CD14-positive monocyte (primary cell): ENCODE data around the gene ARHGAP18. TPM values are rescaled to one million over a fixed set of nuclear protein-coding genes. Genes with fewer than 3 reads are reported as not detected.

Experiments
- DNase-seq, 3 donors: peaks; one replicate each; pipeline ENCODE4 v3.0.0-alpha.2; 2011 to 2022
- H2AFZ ChIP-seq: 2 replicates; pipeline ENCODE4 v1.6.0; 2012; ENCODE audit warnings: mild to moderate bottlenecking, low read depth, low read length, inconsistent platforms; ENCODE audit not compliant: insufficient read depth, poor library complexity, severe bottlenecking
- H3K27ac ChIP-seq, 2 donors: 1 replicate in 1 of 2; 2 replicates in 1 of 2; pipeline ENCODE4 v1.5.1; 2012 to 2013; ENCODE audit warnings: low read length in 2 of 2, control low read depth in 1 of 2, inconsistent platforms in 1 of 2, low read depth in 1 of 2, mild to moderate bottlenecking in 1 of 2
- H3K27me3 ChIP-seq, 2 donors: one replicate each; pipeline versions ENCODE4 v1.6.0 to v1.6.1; 2011 to 2013; ENCODE audit warnings: low read length in 2 of 2; ENCODE audit not compliant: control insufficient read depth in 2 of 2, insufficient read depth in 2 of 2
- H3K36me3 ChIP-seq, 2 donors: replicated peaks in 1 of 2; 1 replicate in 1 of 2; 2 replicates in 1 of 2; pipeline versions ENCODE4 v1.5.1 to v1.6.1; 2012 to 2013; ENCODE audit warnings: low read length in 2 of 2, control low read depth in 1 of 2, inconsistent platforms in 1 of 2, mild to moderate bottlenecking in 1 of 2; ENCODE audit not compliant: insufficient read depth in 2 of 2, control insufficient read depth in 1 of 2
- H3K4me1 ChIP-seq, 2 donors: 1 replicate in 1 of 2; 2 replicates in 1 of 2; pipeline versions ENCODE4 v1.5.1 to v1.6.1; 2012 to 2013; ENCODE audit warnings: low read length in 2 of 2, control low read depth in 1 of 2, inconsistent platforms in 1 of 2, mild to moderate bottlenecking in 1 of 2, moderate library complexity in 1 of 2; ENCODE audit not compliant: insufficient read depth in 2 of 2, control insufficient read depth in 1 of 2
- H3K4me2 ChIP-seq: replicated peaks from 2 replicates; pipeline ENCODE3; 2012; ENCODE audit warnings: low read length, moderate library complexity, mild to moderate bottlenecking; ENCODE audit not compliant: poor library complexity, severe bottlenecking; ENCODE audit errors: extremely low read depth
- H3K4me3 ChIP-seq, 3 experiments: fragments of 200-600 bp in 1 of 3; sonication (generic) in 1 of 3; replicated peaks in 1 of 3; 1 replicate in 2 of 3; 2 replicates in 1 of 3; pipeline ENCODE4 v1.5.1; 2011 to 2013; ENCODE audit warnings: low read length in 3 of 3, mild to moderate bottlenecking in 3 of 3, control low read depth in 2 of 3, low read depth in 2 of 3, inconsistent platforms in 1 of 3, moderate library complexity in 1 of 3
- H3K79me2 ChIP-seq: 2 replicates; pipeline ENCODE4 v1.6.0; 2012; ENCODE audit warnings: mild to moderate bottlenecking, control low read depth, inconsistent platforms, low read length, moderate library complexity; ENCODE audit not compliant: insufficient read depth
- H3K9ac ChIP-seq: 2 replicates; pipeline ENCODE4 v1.6.0; 2017; ENCODE audit warnings: low read length, mild to moderate bottlenecking; ENCODE audit not compliant: insufficient read depth, poor library complexity, severe bottlenecking
- H3K9me3 ChIP-seq, 2 donors: replicated peaks in 1 of 2; 1 replicate in 1 of 2; 2 replicates in 1 of 2; pipeline versions ENCODE4 v1.5.1 to v1.6.1; 2012 to 2013; ENCODE audit warnings: low read length in 2 of 2, control low read depth in 1 of 2; ENCODE audit not compliant: control insufficient read depth in 1 of 2, insufficient read depth in 1 of 2
- H4K20me1 ChIP-seq: 2 replicates; pipeline ENCODE4 v1.6.0; 2012; ENCODE audit warnings: mild to moderate bottlenecking, low read length, control low read depth, moderate library complexity; ENCODE audit not compliant: insufficient read depth
- H3K27ac Mint-ChIP-seq, 7 donors: one replicate each; pipeline ENCODE4 v1.8.0; 2020; ENCODE audit warnings: mild to moderate bottlenecking in 7 of 7, mixed read lengths in 7 of 7, moderate library complexity in 6 of 7, inconsistent platforms in 2 of 7
- H3K27me3 Mint-ChIP-seq, 3 donors: one replicate each; pipeline ENCODE4 v1.8.0; 2021 to 2022; ENCODE audit warnings: low read depth in 3 of 3, mild to moderate bottlenecking in 3 of 3, mixed read lengths in 3 of 3, moderate library complexity in 3 of 3, inconsistent platforms in 1 of 3
- H3K36me3 Mint-ChIP-seq, 2 donors: one replicate each; pipeline ENCODE4 v1.8.0; 2020; ENCODE audit warnings: mixed read lengths in 2 of 2, inconsistent platforms in 1 of 2, mild to moderate bottlenecking in 1 of 2
- H3K4me1 Mint-ChIP-seq: one replicate; pipeline ENCODE4 v1.8.0; 2020; ENCODE audit warnings: mild to moderate bottlenecking, mixed read lengths
- H3K4me3 Mint-ChIP-seq, 2 donors: one replicate each; pipeline ENCODE4 v1.8.0; 2020; ENCODE audit warnings: mild to moderate bottlenecking in 2 of 2, mixed read lengths in 2 of 2, moderate library complexity in 1 of 2
- H3K9me3 Mint-ChIP-seq, 7 donors: one replicate each; pipeline ENCODE4 v1.8.0; 2020 to 2022; ENCODE audit warnings: mixed read lengths in 7 of 7, mild to moderate bottlenecking in 6 of 7, moderate library complexity in 6 of 7, inconsistent platforms in 2 of 7
- WGBS: methylation state at CpG from one replicate; pipeline ENCODE4 v1.1.5; 2013; ENCODE audit warnings: missing lambda C conversion rate; ENCODE audit not compliant: insufficient coverage; 5-methylcytosine and 5-hydroxymethylcytosine counted together
- intact Hi-C, 2 donors: fragments of 100-400 bp; cut with micrococcal nuclease; formaldehyde crosslinking; loops; one replicate each; pipeline versions ENCODE4 v1.15.0 to v1.15.1; 2023
- polyA plus RNA-seq, 3 donors: library from polyadenylated mRNA; depleted of rRNA in 1 of 3; unstranded in 2 of 3; stranded (reverse) in 1 of 3; fragments of 300-500 nt in 2 of 3; fragments of >200 nt in 1 of 3; fragmentation: Illumina TruSeq in 2 of 3; gene quantifications; 1 replicate in 2 of 3; 2 replicates in 1 of 3; pipeline ENCODE4 v1.2.3, GENCODE V29; 2012 to 2021
- TF ChIP-seq, protein P1 (sequence below): fragments of 200-600 bp; IDR thresholded peaks from one replicate; pipeline ENCODE4 v1.8.0; 2022; ENCODE audit warnings: antibody characterized with exemption, mild to moderate bottlenecking

The ARHGAP18 gene
- polyA plus RNA-seq, 3 donors = 3.7 to 5.6 (median 3.8) TPM

DNA sequence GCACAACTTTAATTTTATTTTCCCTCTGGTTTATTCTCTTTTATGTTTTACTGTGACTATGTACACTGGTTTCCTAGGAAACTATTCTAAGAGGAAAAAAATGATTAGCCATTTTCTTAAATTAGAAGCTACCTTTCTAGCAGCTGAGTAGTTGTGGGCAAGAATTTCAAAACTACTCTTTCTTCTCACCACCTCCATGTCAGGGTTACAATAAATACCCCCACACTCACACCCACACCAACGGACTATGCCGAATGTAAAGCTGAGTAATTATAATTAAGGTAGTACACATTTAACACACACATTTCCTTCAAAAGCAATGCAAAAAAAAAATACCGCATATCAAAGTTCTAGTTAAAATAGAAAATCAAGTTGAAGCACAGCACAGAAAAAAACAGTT lies 78.9 kb downstream of the ARHGAP18 start:
- Histone ChIP-seq H3K36me3 (peaks cover 13 to 38% of the 10 kb centered on the region in 2 donors), H3K27ac (no peak overlapping the region), H3K4me3 (no peak overlapping the region), H4K20me1 (no peaks in the 10 kb centered on the region), H3K9me3 (no peaks in the 10 kb centered on the region), H3K4me2 (no peak overlapping the region), H3K79me2 (no peaks in the 10 kb centered on the region), H3K4me1 (no peaks in the 10 kb centered on the region), H2AFZ (no peak overlapping the region), H3K27me3 (no peaks in the 10 kb centered on the region), H3K9ac (no peak overlapping the region)
- no CpG with 5 or more reads among the region's 3 CpGs for WGBS
- Mint-ChIP-seq H3K27ac (no peak overlapping the region), H3K36me3 (peaks cover 39 to 52% of the 10 kb centered on the region in 2 donors), H3K4me3 (no peak overlapping the region), H3K9me3 (no peaks in the 10 kb centered on the region), H3K27me3 (no peaks in the 10 kb centered on the region), H3K4me1 (no peaks in the 10 kb centered on the region)
- DNase-seq = no peak
- TF ChIP-seq, protein P1, sequence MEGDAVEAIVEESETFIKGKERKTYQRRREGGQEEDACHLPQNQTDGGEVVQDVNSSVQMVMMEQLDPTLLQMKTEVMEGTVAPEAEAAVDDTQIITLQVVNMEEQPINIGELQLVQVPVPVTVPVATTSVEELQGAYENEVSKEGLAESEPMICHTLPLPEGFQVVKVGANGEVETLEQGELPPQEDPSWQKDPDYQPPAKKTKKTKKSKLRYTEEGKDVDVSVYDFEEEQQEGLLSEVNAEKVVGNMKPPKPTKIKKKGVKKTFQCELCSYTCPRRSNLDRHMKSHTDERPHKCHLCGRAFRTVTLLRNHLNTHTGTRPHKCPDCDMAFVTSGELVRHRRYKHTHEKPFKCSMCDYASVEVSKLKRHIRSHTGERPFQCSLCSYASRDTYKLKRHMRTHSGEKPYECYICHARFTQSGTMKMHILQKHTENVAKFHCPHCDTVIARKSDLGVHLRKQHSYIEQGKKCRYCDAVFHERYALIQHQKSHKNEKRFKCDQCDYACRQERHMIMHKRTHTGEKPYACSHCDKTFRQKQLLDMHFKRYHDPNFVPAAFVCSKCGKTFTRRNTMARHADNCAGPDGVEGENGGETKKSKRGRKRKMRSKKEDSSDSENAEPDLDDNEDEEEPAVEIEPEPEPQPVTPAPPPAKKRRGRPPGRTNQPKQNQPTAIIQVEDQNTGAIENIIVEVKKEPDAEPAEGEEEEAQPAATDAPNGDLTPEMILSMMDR = no peak
- intact Hi-C loops = no loop called here

DNA sequence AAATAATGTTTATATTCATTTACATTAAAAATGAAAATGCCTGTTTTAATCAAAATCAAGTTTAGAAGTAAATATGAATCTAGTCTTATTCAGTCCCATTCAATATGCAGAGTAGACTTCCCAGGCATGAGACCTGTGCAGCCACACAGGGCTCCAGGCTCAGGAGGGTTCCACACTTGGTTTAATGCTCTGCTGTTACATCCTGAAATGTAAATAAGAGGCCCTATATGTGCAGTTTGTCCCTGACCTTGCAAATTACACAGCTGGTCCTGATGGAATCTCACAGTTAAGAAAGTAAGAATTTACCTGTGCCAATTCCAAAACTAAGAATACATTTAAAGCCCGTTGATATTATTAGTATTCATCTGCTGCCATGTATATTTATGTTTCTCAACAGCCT lies 79.4 kb downstream of the ARHGAP18 start:
- no CpG with 5 or more reads among the region's 1 CpG for WGBS
- H3K27ac ChIP-seq = no peak overlapping the region
- intact Hi-C loops = no loop called here

More for the DNA sequence above, 79.4 kb downstream of the ARHGAP18 start:
- Histone ChIP-seq H3K9me3 (no peaks in the 10 kb centered on the region), H3K4me2 (no peak overlapping the region), H4K20me1 (no peaks in the 10 kb centered on the region), H3K4me1 (no peaks in the 10 kb centered on the region), H3K4me3 (no peak overlapping the region), H2AFZ (no peak overlapping the region), H3K9ac (no peak overlapping the region), H3K79me2 (no peaks in the 10 kb centered on the region), H3K27me3 (no peaks in the 10 kb centered on the region), H3K36me3 (peaks cover 13 to 35% of the 10 kb centered on the region in 2 donors)
- no peak overlapping the region for H3K27ac Mint-ChIP-seq
- DNase-seq = no peak
- H3K9me3 Mint-ChIP-seq = no peaks in the 10 kb centered on the region
- no peaks in the 10 kb centered on the region for H3K4me1 Mint-ChIP-seq
- no peaks in the 10 kb centered on the region for H3K27me3 Mint-ChIP-seq
- no peak overlapping the region for H3K4me3 Mint-ChIP-seq
- TF ChIP-seq, protein P1 = no peak
- peaks cover 35 to 49% of the 10 kb centered on the region in 2 donors for H3K36me3 Mint-ChIP-seq
